Neural progenitor cell (in vitro differentiated cells): Measurements from ENCODE around the gene RTP5.

ENCODE experiments used
- EZH2 ChIP-seq: fragments of 200-600 bp; sonication (generic); IDR thresholded peaks from 2 replicates; pipeline ENCODE4 v1.6.1; 2017; ENCODE audit warnings: antibody characterized with exemption, mild to moderate bottlenecking, moderate library complexity
- TF ChIP-seq, protein P1 (sequence below): fragments of 200-600 bp; sonication (generic); IDR thresholded peaks from 2 replicates; pipeline ENCODE4 v1.5.1; 2017; ENCODE audit warnings: antibody characterized with exemption, mild to moderate bottlenecking

DNA sequence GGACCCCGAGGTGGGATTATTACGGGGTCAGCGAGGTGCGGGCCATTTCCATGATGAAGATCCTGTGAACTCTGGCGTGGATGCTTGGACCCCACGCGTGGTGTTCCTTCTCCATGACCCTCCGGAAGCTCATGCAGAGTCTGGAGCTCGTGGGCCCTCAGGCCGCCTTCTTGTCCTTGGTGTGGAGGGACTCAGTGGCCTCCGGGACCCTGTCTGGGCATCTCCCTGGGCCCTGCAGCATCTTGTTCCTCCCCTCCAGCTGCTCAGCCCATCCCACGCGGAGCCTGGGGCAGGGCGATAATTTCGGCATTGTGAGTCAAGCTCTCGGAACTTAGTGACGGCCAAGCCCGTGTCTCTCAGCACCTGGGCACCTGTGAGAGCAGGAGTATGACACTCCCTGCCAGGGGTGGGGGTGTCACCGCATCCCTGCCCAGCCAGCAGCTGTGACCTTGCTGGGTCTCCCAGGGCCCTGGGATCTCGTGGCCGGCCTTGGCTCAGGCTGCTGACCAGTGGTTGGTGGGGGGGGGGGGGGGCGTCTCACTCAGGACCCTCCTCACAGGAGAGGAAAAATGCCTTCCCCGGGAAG is 24.6 kb downstream of the RTP5 start:
- TF ChIP-seq, protein P1, sequence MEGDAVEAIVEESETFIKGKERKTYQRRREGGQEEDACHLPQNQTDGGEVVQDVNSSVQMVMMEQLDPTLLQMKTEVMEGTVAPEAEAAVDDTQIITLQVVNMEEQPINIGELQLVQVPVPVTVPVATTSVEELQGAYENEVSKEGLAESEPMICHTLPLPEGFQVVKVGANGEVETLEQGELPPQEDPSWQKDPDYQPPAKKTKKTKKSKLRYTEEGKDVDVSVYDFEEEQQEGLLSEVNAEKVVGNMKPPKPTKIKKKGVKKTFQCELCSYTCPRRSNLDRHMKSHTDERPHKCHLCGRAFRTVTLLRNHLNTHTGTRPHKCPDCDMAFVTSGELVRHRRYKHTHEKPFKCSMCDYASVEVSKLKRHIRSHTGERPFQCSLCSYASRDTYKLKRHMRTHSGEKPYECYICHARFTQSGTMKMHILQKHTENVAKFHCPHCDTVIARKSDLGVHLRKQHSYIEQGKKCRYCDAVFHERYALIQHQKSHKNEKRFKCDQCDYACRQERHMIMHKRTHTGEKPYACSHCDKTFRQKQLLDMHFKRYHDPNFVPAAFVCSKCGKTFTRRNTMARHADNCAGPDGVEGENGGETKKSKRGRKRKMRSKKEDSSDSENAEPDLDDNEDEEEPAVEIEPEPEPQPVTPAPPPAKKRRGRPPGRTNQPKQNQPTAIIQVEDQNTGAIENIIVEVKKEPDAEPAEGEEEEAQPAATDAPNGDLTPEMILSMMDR: no peak
- TF ChIP-seq EZH2: no peak
